ENCODE results near the gene CCDC102B.
"Not testable (repeated sequence)": the region's sequence is repeated elsewhere in the genome, so short reads cannot be mapped to it uniquely, and the experiment has no call there.

CCDC102B gene

DNA sequence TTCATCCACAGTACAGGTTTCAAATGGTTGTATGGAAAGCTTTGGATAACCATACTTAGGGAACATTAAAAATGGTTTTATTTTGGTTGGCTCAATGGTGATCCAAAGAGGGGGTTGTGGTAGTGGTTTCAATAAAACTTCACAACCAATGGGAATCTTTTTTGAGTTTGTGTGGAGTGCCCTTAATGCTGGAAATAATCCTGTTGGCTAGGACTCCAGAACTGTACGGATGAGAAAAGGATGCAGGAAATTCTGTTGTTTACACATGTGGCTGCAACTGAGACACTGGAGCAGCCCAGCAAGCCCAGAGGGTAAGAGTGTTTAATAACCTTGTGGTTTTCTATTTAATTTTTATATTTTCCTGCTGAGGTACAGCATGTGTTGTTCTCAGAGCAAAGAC lies at the start of gene CCDC102B:
TSS of gene CCDC102B (plus strand) at position 210 of the 400 bp plus-strand sequence. CDS start 38,684 bp downstream, outside the sequence.
- no peak for DNase-seq (ENCODE audit: low read depth in 2 of 2)

DNA sequence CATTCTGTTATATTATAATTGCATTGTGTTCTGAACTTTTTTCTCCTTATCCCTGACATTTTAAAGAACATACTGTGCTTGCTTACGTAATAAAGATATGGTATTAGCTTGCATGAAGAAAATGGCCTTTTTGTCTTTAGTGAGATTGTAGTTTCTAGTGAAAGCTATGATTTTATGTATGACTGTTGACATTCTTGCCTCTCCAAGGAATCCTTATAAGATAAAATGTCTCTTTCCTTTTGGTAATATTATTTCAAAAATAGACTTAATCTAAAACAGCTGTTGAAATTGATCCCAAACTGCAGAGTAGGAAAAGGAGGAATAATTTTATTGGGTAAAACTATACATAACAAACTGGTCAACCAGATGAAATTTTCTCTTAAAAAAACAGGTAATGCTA lies 40.8 kb upstream of the CCDC102B start:
- DNase-seq (ENCODE audit: low read depth in 2 of 2), result no peak

- DNase-seq (ENCODE audit: low read depth in 2 of 2), result no peak
These were observed 38.6 kb upstream of the CCDC102B start for GRCh38 chr18:68759308-68759707.

DNA sequence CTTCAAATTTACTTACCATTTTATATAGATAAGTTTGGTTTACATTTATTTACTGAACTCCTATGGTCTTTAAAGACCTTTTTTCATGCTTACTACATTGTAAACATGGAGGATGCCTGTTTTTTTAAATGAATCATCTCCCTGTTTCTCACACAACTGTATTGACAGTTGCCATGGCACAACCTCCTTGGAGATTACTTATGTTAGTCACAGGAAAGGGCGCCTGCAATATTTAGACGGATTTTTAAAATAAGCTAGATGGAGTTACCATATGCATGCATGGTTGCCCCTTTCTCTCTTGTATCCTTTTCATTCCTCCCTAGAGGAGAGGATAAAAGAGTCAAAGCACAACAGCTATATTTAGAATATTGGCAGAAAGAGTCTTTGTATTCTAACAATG lies 34.8 kb upstream of the CCDC102B start:
- DNase-seq (ENCODE audit: low read depth in 2 of 2), result no peak

GRCh38 chr18:68764016-68764415 lies 33.9 kb upstream of the CCDC102B start:
- no peak for DNase-seq (ENCODE audit: low read depth in 2 of 2)

DNA sequence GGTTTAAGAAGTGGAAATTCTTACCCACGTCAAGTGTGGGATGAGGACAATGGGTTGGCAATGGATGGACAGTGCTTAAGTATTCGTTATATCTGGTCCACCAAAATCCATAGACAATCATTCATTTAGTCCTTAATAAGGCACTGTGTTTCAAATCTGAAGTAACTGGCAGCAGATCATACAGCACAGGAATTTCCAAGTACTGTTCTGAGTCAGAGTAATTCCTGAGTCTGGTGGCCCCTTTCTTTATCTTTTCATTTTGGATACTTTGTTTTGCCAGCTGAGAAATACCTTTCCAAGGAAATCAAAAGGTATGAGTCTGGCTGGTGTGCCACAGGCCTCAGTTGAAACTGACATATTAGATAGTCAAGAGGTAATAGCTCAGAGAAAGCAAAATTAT lies 31.4 kb upstream of the CCDC102B start:
- no peak for DNase-seq (ENCODE audit: low read depth in 2 of 2)

- DNase-seq (ENCODE audit: low read depth in 2 of 2), result no peak
These were observed 28.4 kb upstream of the CCDC102B start for GRCh38 chr18:68769461-68769860.

DNA sequence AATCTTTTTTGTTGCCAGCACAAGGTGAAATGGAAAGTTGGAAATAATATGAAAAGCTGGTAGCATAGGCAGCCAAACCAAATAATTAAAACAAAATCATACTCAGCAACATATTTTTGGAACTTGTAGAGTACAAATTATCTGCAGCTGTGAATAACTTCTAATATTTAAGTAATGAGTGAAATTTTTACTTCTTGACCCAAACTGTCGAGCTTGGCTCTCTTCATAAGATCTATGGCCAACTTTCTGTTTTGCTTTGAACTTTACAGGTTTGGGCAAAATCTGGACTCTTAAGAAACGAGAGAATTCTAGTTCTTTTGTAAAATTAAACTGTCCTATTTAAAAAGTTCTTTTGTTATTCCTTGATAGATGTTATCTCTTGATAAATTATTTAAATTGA lies 25.6 kb upstream of the CCDC102B start:
- no peak for DNase-seq (ENCODE audit: low read depth in 2 of 2)

- DNase-seq (ENCODE audit: low read depth in 2 of 2), result no peak
These were observed 19.5 kb upstream of the CCDC102B start for GRCh38 chr18:68778280-68778886.

GRCh38 chr18:68779169-68779568 lies 18.7 kb upstream of the CCDC102B start:
- DNase-seq (ENCODE audit: low read depth in 2 of 2), result no peak

GRCh38 chr18:68780802-68781635 lies 16.9 kb upstream of the CCDC102B start:
- DNase-seq (ENCODE audit: low read depth in 2 of 2), result no peak

- no peak for DNase-seq (ENCODE audit: low read depth in 2 of 2)
These were observed 14.4 kb upstream of the CCDC102B start for GRCh38 chr18:68783506-68783905.

GRCh38 chr18:68784071-68784470 lies 13.8 kb upstream of the CCDC102B start:
- no peak for DNase-seq (ENCODE audit: low read depth in 2 of 2)

DNA sequence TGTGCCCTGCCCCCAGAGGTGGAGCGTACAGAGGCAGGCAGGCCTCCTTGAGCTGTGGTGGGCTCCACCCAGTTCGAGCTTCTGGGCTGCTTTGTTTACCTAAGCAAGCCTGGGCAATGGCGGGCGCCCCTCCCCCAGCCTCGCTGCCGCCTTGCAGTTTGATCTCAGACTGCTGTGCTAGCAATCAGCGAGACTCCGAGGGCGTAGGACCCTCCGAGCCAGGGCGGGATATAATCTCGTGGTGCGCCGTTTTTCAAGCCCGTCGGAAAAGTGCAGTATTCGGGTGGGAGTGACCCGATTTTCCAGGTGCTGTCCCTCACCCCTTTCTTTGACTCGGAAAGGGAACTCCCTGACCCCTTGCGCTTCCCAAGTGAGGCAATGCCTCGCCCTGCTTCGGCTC lies 7.6 kb upstream of the CCDC102B start:
- DNase-seq (ENCODE audit: low read depth in 2 of 2), result not testable (repeated sequence)

- DNase-seq (ENCODE audit: low read depth in 2 of 2), result no peak
These were observed 6.1 kb upstream of the CCDC102B start for GRCh38 chr18:68791801-68792200.

GRCh38 chr18:68793951-68794350 lies 3.9 kb upstream of the CCDC102B start:
- DNase-seq (ENCODE audit: low read depth in 2 of 2), result no peak

DNA sequence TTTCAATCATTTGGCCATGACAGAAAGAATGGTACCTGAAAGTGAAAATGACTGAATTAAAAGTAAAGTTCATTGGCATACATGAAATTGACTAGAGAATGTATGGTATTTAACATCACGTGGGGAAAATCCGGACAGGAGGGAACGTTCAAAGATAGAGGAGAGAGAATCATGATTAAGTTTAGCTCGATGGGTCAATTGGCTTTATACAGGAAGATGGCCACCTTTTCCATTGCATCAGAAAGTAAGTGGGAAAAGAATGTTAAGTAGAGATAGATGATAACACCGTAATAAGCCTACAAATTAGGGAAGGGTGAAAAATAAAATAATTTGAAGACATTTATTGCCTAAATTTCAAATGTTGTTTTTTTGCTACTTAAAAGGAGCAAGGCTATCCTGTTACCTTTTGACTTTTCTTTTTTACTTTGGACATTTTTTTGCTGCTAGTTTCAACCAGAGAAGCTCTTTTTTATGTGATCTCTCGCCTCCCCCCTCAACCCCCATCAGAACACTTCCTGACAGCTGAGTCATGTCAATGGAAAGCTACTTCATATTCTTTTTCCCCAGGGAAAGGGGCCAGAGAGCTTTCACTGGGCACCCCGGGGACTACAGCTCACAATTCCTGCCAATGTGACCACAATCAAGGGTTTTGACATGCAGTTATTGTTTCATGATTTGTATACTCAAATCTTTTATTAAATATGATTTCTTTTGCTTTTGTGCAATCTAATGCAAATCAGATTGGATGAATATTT lies 767 bp upstream of the CCDC102B start:
- no peak for DNase-seq (ENCODE audit: low read depth in 2 of 2)

DNA sequence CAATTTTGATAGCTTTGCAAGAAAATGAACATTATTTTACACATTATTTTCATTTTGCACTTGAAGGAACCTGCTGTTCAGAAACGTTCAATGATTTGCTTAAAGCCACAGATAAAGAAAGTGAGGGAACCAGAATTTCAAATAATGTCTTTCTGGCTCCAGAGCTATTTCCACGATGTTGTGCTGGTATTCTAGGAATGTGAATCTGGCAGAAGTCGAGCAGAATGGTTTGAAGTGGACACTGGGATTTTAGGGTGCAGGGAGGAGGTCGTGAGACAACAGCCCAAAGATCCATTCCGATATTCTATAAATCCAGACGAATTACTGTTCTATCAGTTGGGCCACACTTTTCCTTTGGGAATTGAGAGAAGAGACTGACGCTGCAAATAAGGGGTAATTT lies 2.2 kb downstream of the CCDC102B start:
- DNase-seq (ENCODE audit: low read depth in 2 of 2), result no peak

DNA sequence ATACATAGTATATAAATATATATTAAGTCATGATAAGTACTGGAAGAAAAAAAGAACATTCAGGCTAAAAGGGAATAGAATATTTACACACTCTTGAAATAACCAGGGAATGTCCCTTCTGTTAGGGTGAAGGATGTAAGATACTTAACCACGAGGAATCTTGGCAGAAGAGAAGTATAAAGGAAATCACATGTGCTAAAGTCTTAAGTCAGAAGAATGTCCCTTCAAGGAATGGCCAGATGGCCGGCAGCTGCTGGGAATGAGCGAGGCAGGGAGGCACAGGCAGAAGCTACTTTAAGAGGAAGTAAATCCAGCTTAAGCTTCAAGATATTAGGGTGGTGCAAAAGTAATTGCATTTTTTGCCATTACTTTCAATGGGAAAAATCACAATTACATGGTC lies 5.5 kb downstream of the CCDC102B start:
- DNase-seq (ENCODE audit: low read depth in 2 of 2), result no peak

- DNase-seq (ENCODE audit: low read depth in 2 of 2), result no peak
These were observed 19.7 kb downstream of the CCDC102B start for GRCh38 chr18:68817584-68817983.

- no peak for DNase-seq (ENCODE audit: low read depth in 2 of 2)
These were observed 20.7 kb downstream of the CCDC102B start for GRCh38 chr18:68818584-68818983.

DNA sequence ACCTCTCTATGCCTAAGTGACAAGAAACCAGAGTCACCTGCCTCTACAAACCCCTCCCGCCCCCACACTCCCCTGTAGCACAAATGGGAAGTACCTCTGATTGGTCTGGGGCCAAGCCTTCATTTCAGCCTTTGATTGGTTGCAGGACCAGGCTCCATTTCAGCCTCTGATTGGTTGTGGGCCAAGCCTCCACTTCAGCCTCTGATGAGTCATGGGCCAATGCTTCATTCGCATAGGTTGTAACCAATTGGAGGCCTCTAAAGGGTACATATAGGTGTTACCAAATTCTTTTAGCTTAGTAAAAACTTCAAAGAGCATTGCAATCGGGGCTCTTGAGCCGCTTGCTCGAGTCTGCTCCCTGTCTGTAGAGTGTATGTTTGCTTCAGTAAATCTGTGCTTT lies 25.0 kb downstream of the CCDC102B start:
- no peak for DNase-seq (ENCODE audit: low read depth in 2 of 2)

DNA sequence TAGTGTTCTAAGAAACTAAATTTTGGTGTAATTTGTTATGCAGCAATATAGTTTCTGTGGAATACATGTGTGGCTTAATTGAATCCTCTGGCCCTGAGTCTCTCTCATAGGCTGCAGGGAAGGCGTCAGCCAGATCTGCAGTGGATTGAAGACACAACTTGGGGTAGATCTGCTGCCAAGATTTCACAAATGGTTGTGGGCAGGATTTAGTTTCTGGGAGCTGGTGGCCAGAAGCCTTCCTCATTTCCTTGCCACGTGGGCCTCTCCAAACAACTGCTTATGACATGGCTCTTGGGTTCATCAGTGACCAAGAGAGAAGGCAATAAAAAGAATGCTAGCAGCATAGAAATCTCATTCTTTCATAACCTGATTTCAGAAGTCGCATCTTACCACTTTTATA lies 28.2 kb downstream of the CCDC102B start:
- no peak for DNase-seq (ENCODE audit: low read depth in 2 of 2)

Measured in stimulated activated CD8-positive, alpha-beta memory T cell treated with anti-CD3 and anti-CD28 coated beads, Interleukin-2, amount 100 ng/mL, for 48 hours (primary cell).